AG09309 (cell line): ENCODE data around the gene MTRR.

Experiments
- DNase-seq: peaks from one replicate; pipeline ENCODE4 v3.0.0-alpha.2; 2010; ENCODE audit warnings: low read depth
- H3K4me3 ChIP-seq: 2 replicates; pipeline ENCODE4 v1.5.1; 2011; ENCODE audit warnings: mild to moderate bottlenecking, low read depth, low read length, moderate library complexity; ENCODE audit not compliant: control insufficient read depth
- CTCF ChIP-seq: IDR thresholded peaks from 2 replicates; pipeline ENCODE4 v1.5.1; 2011; ENCODE audit warnings: mild to moderate bottlenecking, low read depth, low read length, inconsistent platforms; ENCODE audit not compliant: insufficient read depth, control insufficient read depth; ENCODE audit errors: missing control alignments

The MTRR gene

GRCh38 chr5:7930011-7930410 is 61.1 kb downstream of the MTRR start:
- no peak for TF ChIP-seq CTCF
- H3K4me3 ChIP-seq, result no peak overlapping the region
- no peak for DNase-seq

- no peak overlapping the region for H3K4me3 ChIP-seq
- TF ChIP-seq CTCF, result no peak
- DNase-seq, result no peak
Observed at GRCh38 chr5:7941692-7942091, 72.7 kb downstream of the MTRR start.

GRCh38 chr5:7947301-7947700 is 78.4 kb downstream of the MTRR start:
- no peak for TF ChIP-seq CTCF
- H3K4me3 ChIP-seq, result no peak overlapping the region
- DNase-seq, result no peak
